ENCODE results near the gene ADAT2. TPM values are rescaled to one million over a fixed set of nuclear protein-coding genes. Genes with fewer than 3 reads are reported as not detected.

The ADAT2 gene
- 3.2 and 7.1 TPM in 2 replicates for total RNA-seq

DNA sequence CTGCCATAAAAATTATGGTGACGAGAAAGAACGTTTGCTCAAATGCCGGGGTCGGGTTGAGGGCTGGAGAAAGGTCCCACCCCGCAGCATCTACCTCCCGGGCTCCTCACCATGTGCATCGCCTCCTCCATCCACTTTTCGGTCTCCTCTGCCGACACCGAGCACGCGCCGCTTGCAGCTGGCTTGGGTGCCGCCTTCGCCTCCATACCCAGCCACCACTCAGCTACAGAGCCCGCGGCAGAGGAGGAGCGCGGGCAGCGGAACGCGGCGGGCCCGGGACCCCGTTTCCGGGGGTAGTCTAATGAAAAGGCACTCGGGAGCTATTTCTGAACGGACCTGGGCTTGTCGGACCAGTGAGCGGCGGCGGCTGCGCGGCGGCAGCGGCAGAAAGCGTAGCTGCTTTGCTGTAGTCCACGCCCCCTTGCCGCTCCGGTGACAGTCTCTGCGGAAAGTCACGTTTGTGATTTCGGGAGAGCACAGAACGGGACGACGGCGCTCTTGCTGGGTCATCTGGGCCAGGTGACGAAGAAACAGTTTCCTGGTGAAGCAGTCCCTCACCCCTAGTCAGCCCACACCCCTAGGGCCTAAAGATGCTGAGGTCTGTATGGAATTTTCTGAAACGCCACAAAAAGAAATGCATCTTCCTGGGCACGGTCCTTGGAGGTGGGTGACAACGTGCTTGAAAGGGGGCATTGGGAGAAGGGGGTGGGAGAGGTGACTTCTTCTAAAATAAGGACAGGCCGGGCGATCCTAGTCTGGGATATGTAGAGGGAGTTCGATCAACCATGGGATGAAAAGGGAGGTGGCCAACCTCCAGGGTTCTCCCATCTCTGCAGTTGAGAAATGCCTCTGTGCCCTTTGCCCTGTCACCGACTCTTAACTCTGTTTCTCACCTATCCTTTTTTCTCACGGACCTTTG, at the start of gene ADAT2, which contains the start of gene PEX3:
Gene ADAT2, minus strand, starts transcription at position 243 of the 919 bp plus-strand sequence. Its CDS starts 37 bp downstream, at position 206.
Gene PEX3, plus strand, starts transcription at position 353 of the 919 bp plus-strand sequence. Its CDS starts 238 bp downstream, at position 591.

Other genes starting within 250 kb of the ADAT2 start
- gene PEX3, start 110 bp upstream of the ADAT2 start, total RNA-seq = 14.6 and 15.0 TPM in 2 replicates
- gene FUCA2, start 61.0 kb upstream of the ADAT2 start, total RNA-seq = 36.4 and 49.5 TPM in 2 replicates
- gene PHACTR2, start 227.3 kb upstream of the ADAT2 start, total RNA-seq = 110 and 168 TPM in 2 replicates